ENCODE data around the gene GMEB1. TPM values are rescaled to one million over a fixed set of nuclear protein-coding genes. Genes with fewer than 3 reads are reported as not detected.

GMEB1 gene
- total and polyA plus RNA-seq, 10 of the 15 experiments (the other 5 are each of a cell fraction or from before 2014, with no cell fraction given) = 4.9 to 17.6 (median 9.4) TPM

DNA sequence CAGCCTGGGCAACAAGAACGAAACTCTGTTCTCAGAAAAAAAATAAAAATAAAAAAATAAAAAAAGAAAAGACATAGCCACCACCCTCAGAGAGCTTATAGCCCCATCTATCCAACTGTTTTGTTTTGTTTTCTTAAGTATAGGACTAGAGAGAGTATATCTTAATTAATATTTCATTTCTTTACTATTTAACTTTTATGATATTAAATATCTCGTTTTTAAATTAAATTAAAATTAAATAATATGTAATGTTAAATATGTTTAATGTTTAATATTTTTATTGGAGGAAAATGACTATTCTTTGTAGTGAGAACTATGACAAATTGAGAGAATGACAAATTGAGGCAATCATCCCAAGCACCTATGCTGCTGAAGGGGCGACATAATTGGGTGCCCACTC is 35.0 kb downstream of the GMEB1 start:
- DNase-seq (ENCODE audit: low read depth, low spot score) (no peak), FAIRE-seq (no peak), ATAC-seq (no peak)
- Histone ChIP-seq H3K9me3 (replicated peaks; ENCODE audit: control insufficient read depth, insufficient read depth, low read length) (no peaks in the 10 kb centered on the region), H3K4me1 (ENCODE audit: control insufficient read depth, insufficient read depth, low read length) (no peaks in the 10 kb centered on the region), H3K36me3 (ENCODE audit: control insufficient read depth in 2 of 2, insufficient read depth in 2 of 2, low read length in 1 of 2) (peaks cover 3 to 4% of the 10 kb centered on the region in 2 experiments), H2AFZ (ENCODE audit: control insufficient read depth, low read depth, low read length) (no peak overlapping the region), H3K79me2 (ENCODE audit: control insufficient read depth, insufficient read depth, low read length) (no peaks in the 10 kb centered on the region), H3K4me2 (ENCODE audit: control insufficient read depth, insufficient read depth) (no peak overlapping the region), H3K27ac (ENCODE audit: control insufficient read depth, insufficient read depth) (no peak overlapping the region), H3K9ac (ENCODE audit: control insufficient read depth, insufficient read depth, low read length) (no peak overlapping the region), H3K4me3 (no peak overlapping the region), H3K27me3 (replicated peaks in 1 of 2; ENCODE audit: control insufficient read depth in 2 of 2, insufficient read depth in 2 of 2, low read length in 1 of 2) (no peaks in the 10 kb centered on the region), H4K20me1 (ENCODE audit: control insufficient read depth, insufficient read depth) (no peaks in the 10 kb centered on the region)
- WGBS (ENCODE audit: insufficient coverage, insufficient replicate concordance, low lambda C conversion rate, missing lambda C conversion rate) = 71% methylated on average over 3 of the region's 3 CpGs
- intact Hi-C loops (cut with micrococcal nuclease; ENCODE audit: unreplicated experiment) (no loop called here), in situ Hi-C loops (cut with MboI) (no loop called here)
- ChIA-PET CTCF (interaction anchor here (1.1 to 1.2 kb wide), 2 partner anchors 174 to 294 kb away, joined by 3 read pairs; no protein-coding TSS in a partner anchor), SMC1A (ENCODE audit: uncharacterized antibody, unreplicated experiment) (no interaction called here), POLR2A (no interaction called here), RAD21 (ENCODE audit: unreplicated experiment) (no interaction called here)
- TF ChIP-seq MEF2B (IDR thresholded peaks at IDR 0.05; ENCODE audit: partially characterized antibody, poor library complexity, severe bottlenecking) (no peak), NFYA (IDR thresholded peaks at IDR 0.05; ENCODE audit: borderline replicate concordance, low read depth, low read length) (no peak), KDM1A (IDR thresholded peaks at IDR 0.05; ENCODE audit: borderline replicate concordance) (no peak), WRNIP1 (IDR thresholded peaks at IDR 0.05; ENCODE audit: borderline replicate concordance, low read depth, low read length) (no peak), CREM (IDR thresholded peaks at IDR 0.05; ENCODE audit: low read depth) (no peak), RB1 (IDR thresholded peaks at IDR 0.05; ENCODE audit: borderline replicate concordance) (no peak), IKZF2 (IDR thresholded peaks at IDR 0.05) (no peak), RFX5 (IDR thresholded peaks at IDR 0.05; ENCODE audit: low read depth, low read length) (no peak), CHD2 (IDR thresholded peaks at IDR 0.05; ENCODE audit: borderline replicate concordance, low read depth, low read length) (no peak), MLLT1 (IDR thresholded peaks at IDR 0.05) (no peak), SIN3A (IDR thresholded peaks at IDR 0.05; ENCODE audit: low read depth, low read length) (no peak), USF2 (IDR thresholded peaks at IDR 0.05; ENCODE audit: borderline replicate concordance, low read depth, low read length) (no peak), CHD4 (IDR thresholded peaks at IDR 0.05) (no peak), RUNX3 (IDR thresholded peaks at IDR 0.05; ENCODE audit: low read length) (no peak)
- BruUV-seq (replicated peaks) = no TSS peak

Measured in GM12878 (cell line).